Stomach (tissue), 4 donors: Measurements from ENCODE around the gene B3GNT8.

Source experiments
- POLR2AphosphoS5 ChIP-seq, 3 donors: sonication (generic); formaldehyde crosslinking; IDR thresholded peaks; one replicate each; pipeline ENCODE4 v1.6.1; 2016; ENCODE audit warnings: antibody characterized with exemption in 3 of 3
- TF ChIP-seq, protein P1 (sequence below), 7 experiments: fragments of 450-650 bp in 4 of 7; fragments of 200-600 bp in 3 of 7; sonication (generic) in 3 of 7; IDR thresholded peaks; one replicate each; pipeline ENCODE4 v1.5.1; 2016 to 2019; ENCODE audit warnings: antibody characterized with exemption in 7 of 7, control low read depth in 2 of 7, mild to moderate bottlenecking in 1 of 7

DNA sequence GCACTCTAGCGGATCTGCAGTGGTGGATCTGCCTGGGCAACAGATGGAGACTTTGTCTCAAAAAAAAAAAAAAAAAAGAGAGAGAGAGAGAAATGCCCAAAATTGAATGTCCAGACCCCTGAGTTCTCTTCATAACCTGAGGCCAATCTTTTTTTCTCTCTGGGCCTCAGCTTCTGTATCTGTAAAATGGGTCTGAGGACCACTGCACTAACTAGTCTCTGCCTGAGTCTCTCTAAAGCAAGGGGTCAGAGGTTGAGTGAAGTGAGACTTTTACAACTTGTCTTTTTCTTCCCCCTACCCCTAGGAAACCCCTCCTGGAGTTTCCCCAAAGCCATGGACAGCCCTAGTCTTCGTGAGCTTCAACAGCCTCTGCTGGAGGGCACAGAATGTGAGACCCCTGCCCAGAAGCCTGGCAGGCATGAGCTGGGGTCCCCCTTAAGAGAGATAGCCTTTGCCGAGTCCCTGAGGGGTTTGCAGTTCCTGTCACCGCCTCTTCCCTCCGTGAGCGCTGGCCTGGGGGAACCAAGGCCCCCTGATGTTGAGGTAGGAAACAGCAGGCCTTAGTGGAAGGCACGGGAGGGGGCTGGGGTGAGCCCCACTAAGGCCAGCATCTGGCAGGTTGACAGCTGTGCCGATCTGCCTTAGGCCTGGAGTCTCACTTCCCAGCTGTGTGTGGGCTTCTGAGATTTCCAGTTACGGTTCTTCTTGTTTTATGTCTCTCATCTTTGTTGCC is 49.0 kb downstream of the B3GNT8 start:
- no peak for TF ChIP-seq POLR2AphosphoS5 (IDR thresholded peaks at IDR 0.05)
- TF ChIP-seq, protein P1, sequence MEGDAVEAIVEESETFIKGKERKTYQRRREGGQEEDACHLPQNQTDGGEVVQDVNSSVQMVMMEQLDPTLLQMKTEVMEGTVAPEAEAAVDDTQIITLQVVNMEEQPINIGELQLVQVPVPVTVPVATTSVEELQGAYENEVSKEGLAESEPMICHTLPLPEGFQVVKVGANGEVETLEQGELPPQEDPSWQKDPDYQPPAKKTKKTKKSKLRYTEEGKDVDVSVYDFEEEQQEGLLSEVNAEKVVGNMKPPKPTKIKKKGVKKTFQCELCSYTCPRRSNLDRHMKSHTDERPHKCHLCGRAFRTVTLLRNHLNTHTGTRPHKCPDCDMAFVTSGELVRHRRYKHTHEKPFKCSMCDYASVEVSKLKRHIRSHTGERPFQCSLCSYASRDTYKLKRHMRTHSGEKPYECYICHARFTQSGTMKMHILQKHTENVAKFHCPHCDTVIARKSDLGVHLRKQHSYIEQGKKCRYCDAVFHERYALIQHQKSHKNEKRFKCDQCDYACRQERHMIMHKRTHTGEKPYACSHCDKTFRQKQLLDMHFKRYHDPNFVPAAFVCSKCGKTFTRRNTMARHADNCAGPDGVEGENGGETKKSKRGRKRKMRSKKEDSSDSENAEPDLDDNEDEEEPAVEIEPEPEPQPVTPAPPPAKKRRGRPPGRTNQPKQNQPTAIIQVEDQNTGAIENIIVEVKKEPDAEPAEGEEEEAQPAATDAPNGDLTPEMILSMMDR (IDR thresholded peaks at IDR 0.05) = no peak
